Suppressor macrophage (primary cell): ENCODE measurements around the gene VKORC1.
A peak's percentile ranks its signal among the peaks of the same experiment; 100 is the strongest.

ENCODE experiments used
- DNase-seq, 4 experiments: peaks; one replicate each; pipeline ENCODE4 v3.0.0-alpha.2; 2020 to 2022

Gene VKORC1

GRCh38 chr16:31063495-31063842, 31.1 kb downstream of the VKORC1 start:
- no peak for DNase-seq

GRCh38 chr16:31061813-31062440, 32.7 kb downstream of the VKORC1 start:
- DNase-seq = no peak

- no peak for DNase-seq
Observed at GRCh38 chr16:31061126-31061812, 33.3 kb downstream of the VKORC1 start.

GRCh38 chr16:31055613-31056012, 39.0 kb downstream of the VKORC1 start:
- no peak for DNase-seq

GRCh38 chr16:31052114-31052513, 42.5 kb downstream of the VKORC1 start:
- DNase-seq = peak; percentile 81 to 91 (median 84)

GRCh38 chr16:31050280-31051030, 44.1 kb downstream of the VKORC1 start:
- DNase-seq = no peak

- no peak for DNase-seq
Observed at GRCh38 chr16:31043898-31044481, 50.6 kb downstream of the VKORC1 start.

- DNase-seq = no peak
Observed at GRCh38 chr16:31043352-31043751, 51.2 kb downstream of the VKORC1 start.

- DNase-seq = no peak
Observed at GRCh38 chr16:31042866-31043265, 51.7 kb downstream of the VKORC1 start.
